ELF-1 (cell line): ENCODE data around the gene HES4.
A peak's percentile ranks its signal among the peaks of the same experiment; 100 is the strongest.

ENCODE experiments used
- DNase-seq: peaks from one replicate; pipeline ENCODE4 v3.0.0-alpha.2; 2016; ENCODE audit warnings: low read depth, low spot score

HES4 gene

DNA sequence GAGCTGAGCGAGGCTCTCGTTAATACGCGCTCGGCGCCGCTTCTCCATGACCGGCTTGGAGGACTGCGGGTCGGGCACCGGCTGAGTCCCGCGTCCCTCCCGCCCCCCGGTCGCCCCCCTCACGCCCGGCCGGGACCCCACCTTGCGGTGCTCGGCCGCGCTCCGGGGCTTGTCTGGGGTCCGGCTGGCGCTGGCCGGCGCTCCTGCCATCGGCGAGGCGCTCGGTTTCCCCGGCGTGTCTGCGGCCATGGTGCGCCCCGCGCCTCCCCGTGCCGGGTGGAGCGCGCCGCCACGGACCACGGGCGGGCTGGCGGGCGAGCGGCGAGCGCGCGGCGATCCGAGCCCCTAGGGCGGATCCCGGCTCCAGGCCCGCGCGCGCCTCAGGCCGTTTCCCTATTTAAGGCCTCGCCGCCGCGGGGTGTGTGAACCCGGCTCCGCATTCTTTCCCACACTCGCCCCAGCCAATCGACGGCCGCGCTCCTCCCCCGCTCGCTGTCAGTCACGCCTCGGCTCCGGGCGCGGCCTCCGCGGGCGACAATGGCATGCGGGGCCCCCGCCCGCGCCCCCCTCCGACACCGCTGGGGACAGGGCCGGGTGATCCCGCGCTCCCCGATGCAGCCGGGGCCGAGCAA is at the start of gene HES4:
Gene HES4 (minus strand): TSS at position 373 of the 632 bp plus-strand sequence. CDS start 124 bp downstream, at position 249.
- peak; percentile 94 for DNase-seq

DNA sequence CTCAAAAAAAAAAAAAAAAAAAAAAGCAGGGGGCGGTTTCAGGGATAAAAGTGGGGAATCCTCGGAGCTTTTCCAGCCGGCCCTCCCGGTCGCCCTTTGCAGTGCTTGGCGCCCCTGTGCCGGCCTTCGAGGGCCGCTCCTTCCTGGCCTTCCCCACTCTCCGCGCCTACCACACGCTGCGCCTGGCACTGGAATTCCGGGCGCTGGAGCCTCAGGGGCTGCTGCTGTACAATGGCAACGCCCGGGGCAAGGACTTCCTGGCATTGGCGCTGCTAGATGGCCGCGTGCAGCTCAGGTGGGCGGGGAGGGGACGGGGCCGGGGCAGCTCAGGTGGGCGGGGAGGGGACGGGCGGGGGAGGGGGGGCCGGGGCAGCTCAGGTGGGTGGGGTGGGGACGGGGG is 48.9 kb upstream of the HES4 start:
- DNase-seq: no peak

GRCh38 chr1:1047963-1048362 is 48.1 kb upstream of the HES4 start:
- no peak for DNase-seq

DNA sequence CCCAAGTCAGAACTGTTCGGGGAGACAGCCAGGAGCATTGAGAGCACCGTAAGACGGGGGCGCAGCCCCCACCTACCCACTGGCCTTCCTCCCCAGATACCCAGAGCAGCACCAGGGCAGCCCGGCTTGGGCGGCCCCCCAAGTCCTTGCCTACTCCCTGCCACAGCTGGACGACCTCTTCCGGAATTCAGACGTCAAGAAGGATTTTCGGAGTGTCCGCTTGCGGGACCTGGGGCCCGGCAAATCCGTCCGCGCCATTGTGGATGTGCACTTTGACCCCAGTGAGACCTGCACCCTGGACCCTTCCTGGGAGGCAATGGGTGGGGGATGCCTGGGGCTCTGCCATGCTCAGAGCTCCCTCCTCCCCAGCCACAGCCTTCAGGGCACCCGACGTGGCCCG is 47.5 kb upstream of the HES4 start:
- no peak for DNase-seq

DNA sequence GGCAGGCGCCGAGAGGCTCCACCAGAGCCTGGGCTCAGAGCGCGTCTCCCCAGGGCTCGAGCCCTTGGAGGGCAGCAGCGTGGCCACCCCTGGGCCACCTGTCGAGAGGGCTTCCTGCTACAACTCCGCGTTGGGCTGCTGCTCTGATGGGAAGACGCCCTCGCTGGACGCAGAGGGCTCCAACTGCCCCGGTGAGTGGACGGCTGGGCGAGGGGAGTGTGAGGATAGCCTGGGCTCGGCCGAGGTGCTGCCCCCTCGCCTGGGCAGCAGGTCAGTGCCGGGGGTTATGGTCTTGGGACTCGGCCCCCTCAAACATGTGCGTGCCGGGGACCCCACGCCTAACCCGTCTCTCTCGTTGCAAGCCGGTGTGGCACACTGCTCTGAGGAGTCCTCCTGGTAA is 46.9 kb upstream of the HES4 start:
- DNase-seq: no peak

GRCh38 chr1:1046243-1046642 is 46.3 kb upstream of the HES4 start:
- DNase-seq: no peak

GRCh38 chr1:1045129-1045528 is 45.2 kb upstream of the HES4 start:
- no peak for DNase-seq

GRCh38 chr1:1044455-1045078 is 44.7 kb upstream of the HES4 start:
- DNase-seq: no peak

GRCh38 chr1:1043921-1044320 is 44.0 kb upstream of the HES4 start:
- DNase-seq: no peak

GRCh38 chr1:1043411-1043810 is 43.5 kb upstream of the HES4 start:
- no peak for DNase-seq

DNA sequence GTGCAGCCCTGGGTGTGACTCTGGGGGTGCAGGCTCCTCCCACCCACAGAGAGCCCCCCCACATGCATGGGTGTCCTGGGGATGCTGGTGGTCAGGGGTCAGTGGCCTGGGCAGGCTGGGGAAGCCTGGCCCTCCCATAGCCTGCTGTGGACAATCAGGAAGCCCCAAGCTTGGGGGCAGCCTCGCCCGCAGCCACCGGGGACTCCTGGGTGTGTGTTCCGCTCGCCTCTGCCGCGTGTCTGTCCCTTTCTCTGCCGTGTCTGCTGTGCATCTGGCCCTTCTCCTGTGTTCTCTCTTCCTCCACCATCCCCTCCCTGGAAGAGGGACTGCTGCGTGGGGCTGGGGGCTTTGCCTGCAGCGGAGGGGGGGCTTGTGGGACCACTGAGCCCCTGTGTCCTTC is 42.9 kb upstream of the HES4 start:
- no peak for DNase-seq

DNA sequence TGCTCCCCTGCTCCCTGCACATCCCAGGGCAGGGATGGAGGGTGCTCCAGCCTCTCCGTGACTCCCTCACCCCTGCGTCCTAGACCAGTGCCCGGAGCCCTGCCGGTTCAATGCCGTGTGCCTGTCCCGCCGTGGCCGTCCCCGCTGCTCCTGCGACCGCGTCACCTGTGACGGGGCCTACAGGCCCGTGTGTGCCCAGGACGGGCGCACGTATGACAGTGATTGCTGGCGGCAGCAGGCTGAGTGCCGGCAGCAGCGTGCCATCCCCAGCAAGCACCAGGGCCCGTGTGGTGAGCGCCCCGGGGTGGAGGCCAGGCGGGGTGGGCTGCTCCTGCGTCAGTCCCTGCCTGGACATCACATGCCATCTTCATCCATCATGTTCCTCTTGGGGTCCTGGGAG is 42.0 kb upstream of the HES4 start:
- no peak for DNase-seq

DNA sequence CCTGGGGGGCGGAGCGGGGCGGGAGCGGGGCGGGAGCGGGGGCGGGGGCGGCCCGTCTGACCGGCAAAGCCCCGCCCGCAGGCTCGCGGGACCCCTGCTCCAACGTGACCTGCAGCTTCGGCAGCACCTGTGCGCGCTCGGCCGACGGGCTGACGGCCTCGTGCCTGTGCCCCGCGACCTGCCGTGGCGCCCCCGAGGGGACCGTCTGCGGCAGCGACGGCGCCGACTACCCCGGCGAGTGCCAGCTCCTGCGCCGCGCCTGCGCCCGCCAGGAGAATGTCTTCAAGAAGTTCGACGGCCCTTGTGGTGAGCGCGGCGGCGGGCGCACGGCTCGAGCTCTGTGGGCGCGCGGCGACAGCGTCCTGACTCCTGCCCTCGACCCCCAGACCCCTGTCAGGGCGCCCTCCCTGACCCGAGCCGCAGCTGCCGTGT is 41.2 kb upstream of the HES4 start:
- DNase-seq: peak; percentile 63

DNA sequence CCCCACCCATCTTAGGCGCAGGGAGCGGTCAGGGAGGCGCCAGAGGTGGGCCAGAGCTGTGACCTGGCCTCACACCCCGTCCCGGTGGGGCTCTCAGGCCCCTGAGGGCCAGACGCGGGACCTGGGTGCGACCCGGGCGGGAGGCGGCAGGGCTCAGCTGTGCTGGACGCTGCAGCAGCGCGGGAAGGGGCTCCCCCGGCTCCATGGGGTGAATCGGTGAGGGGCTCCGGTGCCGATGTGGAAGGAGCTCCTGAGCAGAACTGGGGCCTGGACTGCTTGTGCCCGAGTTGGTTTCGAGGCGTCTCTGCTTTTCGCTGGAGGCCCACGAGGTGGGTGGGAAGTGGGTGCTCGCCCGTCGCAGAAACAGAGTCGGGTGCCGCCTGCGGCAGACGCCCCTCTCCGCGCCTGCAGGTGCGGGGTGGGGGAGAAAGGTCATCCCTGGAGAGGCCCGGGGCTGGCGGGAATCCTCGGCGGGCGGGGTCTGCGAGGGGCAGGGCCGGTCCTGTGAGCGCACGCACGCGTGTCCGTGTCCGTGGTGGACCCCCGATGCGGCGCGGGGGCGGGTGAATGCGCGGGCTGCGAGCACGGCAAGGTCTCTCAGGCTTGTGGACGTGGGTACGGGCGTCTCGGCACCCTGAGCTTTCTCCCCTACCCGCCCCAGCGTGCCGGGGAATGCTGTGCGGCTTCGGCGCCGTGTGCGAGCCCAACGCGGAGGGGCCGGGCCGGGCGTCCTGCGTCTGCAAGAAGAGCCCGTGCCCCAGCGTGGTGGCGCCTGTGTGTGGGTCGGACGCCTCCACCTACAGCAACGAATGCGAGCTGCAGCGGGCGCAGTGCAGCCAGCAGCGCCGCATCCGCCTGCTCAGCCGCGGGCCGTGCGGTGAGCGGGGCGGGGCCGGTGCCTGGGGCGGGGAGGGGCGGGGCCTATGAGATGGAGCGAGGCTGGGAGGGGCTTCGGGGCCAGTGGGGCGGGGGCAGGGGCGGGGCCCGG is 40.4 kb upstream of the HES4 start:
- peak; percentile 84 for DNase-seq

DNA sequence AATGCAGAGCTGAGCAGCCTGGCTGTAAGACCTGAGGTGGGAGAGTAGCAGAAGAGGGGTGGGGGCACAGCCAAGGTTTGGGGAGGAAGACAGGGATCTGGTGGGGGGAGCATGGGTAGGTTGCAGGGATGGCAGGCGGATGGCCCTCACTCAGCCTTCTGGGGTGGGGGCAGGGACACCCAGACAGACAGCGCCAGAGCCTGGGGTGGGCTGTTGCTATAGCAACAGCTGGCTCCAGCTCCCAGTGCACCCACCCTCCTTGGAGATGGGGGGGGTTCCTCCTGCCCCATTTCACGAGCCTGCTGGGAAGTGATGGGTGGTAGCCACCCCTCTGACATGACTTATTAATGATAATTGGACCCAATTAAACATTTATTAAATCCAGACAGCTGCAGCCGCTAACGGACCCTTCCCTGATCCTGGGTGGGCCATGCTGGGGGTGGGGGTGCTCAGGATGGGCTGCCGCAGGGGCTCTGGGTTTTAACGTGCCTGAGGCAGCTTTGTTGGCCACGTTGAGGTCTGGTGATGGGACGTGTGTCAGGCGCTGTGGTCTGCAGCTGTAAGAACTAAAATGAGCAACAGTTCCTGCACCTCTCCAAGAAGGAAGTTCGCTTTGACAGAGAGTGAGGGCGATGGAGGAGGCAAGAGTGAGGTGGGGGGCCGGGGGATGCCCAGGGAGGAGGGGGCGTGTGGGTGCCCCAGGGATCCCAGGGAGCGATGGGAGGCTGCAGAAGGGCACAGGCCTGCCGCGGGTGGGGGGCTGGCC is 39.4 kb upstream of the HES4 start:
- no peak for DNase-seq

- no peak for DNase-seq
Observed at GRCh38 chr1:1038694-1039093, 38.8 kb upstream of the HES4 start.

GRCh38 chr1:1037366-1038327 is 37.8 kb upstream of the HES4 start:
- DNase-seq: no peak

DNA sequence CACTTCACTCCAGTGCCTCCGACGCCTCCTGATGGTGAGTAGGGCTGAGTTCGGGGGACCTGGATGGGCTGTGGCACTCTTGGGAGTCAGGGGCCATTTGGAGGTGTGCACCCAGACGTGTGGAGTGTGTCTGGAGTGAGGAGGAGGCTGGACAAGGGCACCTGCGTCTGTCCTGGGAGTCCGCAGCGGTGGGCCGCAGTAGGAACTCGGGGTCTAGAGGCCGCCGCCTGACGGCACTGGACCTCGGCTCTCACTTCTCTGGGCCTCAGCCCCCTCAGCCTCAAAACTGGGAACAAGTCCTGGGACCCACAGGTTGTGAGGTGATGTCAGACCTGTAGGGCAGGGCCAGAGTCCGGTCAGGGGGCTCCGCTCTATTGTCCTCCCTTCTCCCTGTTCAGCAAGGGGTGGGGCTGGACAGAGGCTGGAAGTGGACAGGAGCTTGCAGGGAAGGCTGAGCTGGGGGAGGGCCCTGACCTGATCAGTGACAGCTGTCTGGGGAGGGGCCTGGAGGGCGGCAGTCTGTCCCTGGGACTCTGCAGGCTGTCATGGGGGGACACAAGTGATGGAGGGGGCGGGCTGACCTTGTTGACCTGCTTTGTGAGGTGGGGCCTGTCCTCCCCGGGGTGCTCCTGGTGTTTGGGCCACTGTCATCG is 35.5 kb upstream of the HES4 start:
- DNase-seq: no peak

GRCh38 chr1:1034439-1034781 is 34.5 kb upstream of the HES4 start:
- no peak for DNase-seq
